GM04504 (cell line): ENCODE data around the gene PDE9A.
"Not testable (repeated sequence)": the region's sequence is repeated elsewhere in the genome, so short reads cannot be mapped to it uniquely, and the experiment has no call there.

Source experiments
- DNase-seq: peaks from one replicate; pipeline ENCODE4 v3.0.0-alpha.2; 2012; ENCODE audit warnings: low read depth

Gene PDE9A

DNA sequence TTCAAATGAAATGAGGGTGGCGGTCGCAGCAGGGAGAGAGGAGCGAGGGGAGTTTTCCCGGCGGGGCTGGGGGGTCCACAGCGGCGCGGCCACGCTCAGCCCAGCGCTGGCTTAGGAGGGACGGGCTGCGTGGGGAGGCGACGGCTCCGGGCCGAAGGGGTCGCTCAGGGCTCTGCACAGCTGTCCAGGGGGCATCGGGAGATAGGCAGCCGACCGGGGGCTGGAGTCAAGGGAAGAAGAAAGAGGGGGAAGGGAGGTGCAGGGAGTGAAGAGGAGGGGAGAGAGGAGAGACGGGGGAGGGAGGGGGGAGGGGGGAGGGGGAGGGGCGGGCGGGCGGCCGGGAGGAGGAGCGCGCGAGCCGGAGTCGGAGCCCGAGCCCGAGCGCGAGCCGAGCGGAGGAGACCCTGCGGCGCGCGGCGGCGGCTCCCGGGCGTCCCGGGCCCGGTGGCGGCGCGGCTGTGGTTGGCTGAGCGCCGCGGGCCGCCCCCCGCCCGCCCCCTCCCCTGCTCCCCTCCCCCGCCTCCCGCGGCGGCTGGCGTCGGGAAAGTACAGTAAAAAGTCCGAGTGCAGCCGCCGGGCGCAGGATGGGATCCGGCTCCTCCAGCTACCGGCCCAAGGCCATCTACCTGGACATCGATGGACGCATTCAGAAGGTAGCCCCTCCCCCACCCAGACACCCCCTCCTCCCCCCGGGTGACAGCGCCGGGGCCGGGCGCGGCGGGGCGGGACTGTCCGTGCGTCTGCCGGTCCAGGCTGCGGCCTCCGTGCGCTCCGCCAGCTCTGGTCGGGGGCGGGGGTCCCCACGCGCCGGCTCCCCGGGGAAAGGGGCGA, at the start of gene PDE9A:
Gene PDE9A, plus strand, starts transcription at position 391 of the 831 bp plus-strand sequence. Its CDS starts 194 bp downstream, at position 585.
- DNase-seq, result no peak

DNA sequence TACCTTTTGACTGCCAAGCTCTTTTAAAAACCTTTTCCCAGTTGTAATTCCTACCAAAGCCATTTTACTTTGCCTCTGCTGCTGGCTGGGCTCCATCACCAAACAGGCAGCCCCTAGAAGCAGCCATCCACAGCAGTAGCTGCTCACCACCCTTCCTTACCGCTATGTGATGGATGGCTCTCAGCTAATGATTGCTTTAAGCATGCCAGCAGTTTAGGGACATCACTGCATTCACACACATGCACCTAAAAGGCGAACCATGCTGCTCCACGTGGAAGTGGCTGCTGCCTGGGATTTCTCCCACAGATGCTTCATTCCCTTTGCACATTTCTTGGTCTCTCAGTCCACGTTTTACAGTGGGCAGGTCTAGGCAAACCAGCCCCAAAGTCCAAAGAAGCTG, 46.3 kb upstream of the PDE9A start:
- no peak for DNase-seq

DNA sequence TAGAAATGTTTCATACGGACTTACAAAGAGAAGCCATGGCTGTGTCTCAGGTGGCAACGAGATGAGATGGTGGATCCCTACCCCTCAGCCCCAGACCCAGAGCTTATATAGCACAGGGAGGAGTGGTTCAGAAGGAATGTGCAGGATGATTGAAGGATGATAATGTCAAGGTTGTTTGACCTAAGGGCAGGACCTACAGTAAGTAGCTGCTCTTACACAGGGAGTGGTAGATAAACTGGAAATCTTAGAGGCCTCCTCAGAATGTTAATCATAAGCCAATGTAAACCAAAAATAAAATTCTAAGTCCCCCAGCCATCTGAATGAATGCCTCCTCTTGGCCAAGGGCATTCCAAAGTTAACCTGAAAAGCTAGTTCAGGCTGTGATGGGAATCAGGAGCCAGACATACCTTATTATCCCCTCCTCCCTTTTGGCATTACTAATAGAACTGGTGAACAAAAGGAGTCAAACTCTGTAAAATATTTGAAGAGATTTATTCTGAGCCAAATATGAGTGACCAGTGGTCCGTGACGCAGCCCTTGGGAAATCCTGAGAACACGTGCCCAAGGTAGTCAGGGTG, 45.8 kb upstream of the PDE9A start:
- no peak for DNase-seq

DNA sequence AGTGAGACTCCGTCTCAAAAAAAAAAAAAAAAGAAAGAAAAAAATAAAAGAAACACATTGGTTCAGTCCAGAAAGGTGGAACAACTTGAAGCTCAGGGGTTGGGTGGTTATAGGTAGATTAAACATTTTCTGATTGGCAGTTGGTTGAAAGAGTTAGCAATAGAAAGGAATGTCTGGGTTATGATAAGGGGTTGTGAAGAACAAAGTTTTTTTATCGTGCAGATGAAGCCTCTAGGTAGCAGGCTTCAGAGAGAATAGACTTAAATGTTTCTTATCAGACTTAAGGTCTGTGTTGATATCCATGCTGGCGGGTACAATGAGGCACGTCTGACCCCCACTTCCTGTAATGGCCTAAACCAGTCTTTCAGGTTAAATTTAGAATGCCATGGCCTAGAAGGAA, 45.0 kb upstream of the PDE9A start:
- DNase-seq, result no peak

DNA sequence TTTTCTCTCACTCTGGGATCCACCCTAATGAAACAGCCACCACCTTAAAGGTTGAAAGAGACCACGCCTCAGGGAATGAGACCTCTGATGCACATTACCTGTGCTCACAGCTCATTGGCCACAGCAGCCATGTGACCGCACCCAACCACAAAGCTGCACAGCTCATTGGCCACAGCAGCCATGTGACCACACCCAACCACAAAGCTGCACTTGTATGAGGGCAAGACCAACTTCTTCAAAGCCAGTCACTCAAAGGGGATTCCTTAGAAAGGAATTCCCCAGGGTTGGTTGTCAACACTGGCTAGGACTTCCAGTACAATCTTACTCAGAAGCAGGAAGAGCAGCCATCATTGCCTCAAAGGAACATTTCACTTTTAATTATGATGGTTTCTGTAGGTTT, 43.6 kb upstream of the PDE9A start:
- no peak for DNase-seq

DNA sequence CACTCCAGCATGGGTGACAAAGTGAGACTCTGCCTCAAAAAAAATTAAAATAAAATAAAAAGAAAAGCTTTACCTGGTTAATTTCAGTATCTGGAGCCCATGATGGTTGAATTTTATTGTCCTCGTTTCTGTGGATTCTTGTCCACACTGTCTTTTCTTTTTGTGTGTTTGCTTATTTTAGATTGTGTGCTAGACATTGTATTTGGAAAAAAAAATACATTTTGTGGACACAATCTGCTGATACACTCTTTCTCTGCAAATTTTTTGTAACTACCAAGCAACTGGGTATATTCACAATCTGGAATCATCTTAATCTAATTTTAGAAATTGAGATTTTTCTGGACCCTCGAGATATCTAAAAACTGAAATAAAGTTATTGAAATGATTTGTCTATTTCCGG, 41.6 kb upstream of the PDE9A start:
- DNase-seq, result no peak

DNA sequence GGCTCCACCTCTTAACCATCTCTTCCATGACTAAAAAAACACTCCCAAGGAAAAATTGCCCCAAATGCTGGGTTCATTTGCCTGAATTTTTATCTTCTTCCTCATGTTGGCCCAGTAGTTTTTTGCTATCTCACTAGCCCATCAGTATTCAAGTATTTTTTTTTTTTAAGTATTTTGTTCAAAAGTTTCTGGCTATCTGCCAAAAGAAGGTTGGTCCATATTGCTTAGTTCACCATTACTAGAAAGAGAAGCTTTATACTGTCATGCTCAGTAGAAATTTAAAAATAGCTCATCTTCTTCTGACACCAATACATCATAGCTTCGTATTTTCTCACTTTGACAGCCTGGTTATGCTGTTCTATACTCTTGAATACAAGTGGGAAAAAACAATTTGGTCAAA, 41.0 kb upstream of the PDE9A start:
- DNase-seq, result no peak

DNA sequence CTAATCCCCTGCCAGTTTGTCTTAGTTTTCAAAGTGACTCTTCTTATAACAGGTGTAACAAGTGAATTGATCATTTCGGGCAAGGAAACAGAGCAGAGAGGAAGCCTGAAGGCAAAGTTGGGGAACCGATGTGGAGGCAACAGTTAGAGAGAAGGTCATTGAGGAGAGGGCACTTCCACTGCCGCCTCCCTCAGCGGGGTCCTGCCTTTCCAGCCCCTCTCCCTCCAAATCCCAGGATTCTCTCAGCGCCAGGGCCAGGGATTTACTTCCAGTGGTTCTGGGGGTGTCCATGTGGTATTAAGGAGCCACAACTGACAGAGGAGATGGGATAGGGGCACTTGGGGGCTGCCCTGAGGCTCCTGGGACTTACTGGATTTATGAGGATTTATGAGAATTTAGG, 39.7 kb upstream of the PDE9A start:
- DNase-seq, result no peak

DNA sequence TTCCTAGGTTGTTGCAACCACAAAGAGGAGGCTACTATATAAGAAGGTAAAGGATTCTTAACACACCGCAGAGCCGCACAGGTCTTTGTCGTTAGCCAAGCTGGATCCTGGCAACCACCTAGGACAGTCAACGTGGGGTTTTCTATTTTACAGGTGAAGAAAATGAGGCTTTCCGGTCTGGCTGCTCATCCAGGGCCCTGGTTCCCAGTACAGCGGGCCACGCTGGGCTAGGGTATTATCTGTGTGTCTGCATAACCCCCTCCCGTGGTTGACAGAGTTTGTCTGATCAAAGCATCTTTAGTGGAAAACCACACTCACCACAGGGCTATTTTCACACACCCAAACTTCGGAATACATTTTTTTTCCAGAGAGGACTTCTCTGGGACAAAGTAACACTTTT, 39.0 kb upstream of the PDE9A start:
- DNase-seq, result no peak

DNA sequence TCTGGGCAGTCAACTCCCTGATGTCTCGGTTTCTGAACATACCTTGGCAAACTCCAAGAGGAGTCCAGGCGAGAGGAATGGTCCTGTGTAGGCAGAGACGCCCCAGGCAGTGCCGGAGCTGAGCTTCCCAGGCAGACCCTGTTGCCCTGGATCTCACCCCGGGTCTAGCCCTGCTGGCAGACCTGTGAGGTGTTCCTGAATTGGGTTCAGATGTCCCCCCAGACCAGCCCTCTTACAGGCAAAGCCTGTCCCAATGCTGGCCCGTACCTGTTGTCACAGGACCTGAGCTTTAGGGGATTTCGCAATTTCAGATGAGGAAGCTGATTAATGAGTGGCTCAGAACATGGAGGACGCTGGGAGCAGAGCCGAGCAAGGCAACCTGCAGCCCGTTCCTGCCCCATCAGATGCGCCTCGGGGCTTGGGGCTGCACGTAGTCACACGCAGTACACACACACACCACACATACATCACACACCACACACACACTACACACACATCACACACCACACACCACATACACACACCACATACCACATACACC, 38.5 kb upstream of the PDE9A start:
- no peak for DNase-seq

DNA sequence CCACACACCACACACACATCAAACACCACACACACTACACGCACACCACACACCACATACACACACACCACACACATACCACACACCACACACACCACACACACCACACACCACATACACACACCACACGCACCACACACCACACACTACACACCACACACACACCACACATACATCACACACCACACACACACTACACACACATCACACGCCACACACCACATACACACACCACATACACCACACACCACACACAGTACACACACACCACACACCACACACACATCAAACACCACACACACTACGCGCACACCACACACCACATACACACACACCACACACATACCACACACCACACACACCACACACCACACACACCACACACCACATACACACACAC, 38.0 kb upstream of the PDE9A start:
- DNase-seq, result not testable (repeated sequence)

DNA sequence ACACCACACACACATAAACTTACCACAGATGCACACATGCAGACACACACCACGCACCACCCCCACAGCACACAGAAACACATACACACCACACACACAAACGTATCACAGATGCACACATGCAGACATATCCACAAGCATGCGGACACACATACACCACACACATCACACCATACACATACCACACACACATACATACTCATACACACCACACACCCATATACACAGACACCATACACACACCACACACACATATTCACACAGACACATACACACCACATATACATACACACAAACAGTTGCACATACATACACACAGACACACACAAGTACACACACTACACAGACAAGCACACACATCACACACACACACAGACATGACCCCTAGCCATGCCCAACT, 37.5 kb upstream of the PDE9A start:
- no peak for DNase-seq

DNA sequence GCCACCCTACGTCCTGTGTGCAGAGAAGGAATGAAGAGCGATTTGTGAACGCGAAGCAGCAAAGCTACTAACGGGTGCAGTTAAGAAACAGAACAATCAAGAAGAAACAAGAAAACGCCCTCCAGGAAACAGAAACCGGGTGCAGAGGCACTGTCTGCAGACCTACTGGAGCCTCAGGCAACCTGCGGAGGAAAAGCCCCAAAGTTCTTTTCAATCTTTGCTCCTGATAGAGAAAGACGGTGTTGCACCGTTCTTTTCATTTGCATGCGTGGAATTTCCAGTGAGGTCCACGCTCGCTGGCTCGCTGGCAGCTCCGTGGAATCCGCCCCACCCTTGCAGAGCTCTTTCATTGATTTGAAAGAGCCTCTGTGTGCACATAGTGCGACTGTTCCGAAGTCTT, 37.0 kb upstream of the PDE9A start:
- no peak for DNase-seq

DNA sequence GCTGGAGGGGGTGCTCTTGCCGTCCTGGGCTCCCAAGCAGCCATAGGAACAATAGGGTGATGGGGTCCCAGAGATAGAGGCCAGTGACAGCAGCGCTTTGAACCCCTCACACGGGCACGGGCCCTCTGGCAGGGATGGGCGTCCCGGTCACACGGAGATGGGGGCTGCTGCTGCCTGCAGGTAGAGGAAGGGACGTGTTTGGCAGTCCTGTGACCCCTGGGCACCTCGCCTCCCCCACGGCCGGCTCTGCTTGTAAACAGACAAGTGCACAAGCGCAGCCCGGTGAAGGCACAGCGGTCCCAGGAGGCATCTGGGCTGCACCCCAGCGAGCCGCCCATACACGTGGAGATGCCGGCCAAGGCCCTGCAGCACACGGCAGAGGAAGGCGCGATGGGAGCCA, 36.5 kb upstream of the PDE9A start:
- DNase-seq, result no peak

DNA sequence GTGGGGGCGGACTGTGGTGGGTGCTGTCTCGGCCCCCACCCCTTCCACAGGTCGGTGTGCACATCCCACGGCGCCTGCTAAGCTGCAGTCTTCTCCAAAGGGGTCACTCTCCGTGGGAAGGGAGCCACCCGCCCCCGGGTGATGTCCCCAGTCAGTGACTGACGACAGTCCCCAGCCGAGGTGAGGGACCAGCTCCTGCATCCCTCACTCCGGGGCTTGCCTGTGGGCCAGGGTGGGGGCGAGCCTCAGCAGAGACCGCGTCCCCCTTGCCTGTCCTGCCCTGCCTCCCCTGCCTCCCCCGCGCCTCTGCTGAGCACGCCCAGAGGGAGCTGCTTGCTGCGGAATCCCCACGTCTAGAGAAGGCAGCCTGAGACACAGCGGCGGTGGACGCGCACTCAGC, 35.9 kb upstream of the PDE9A start:
- DNase-seq, result no peak

DNA sequence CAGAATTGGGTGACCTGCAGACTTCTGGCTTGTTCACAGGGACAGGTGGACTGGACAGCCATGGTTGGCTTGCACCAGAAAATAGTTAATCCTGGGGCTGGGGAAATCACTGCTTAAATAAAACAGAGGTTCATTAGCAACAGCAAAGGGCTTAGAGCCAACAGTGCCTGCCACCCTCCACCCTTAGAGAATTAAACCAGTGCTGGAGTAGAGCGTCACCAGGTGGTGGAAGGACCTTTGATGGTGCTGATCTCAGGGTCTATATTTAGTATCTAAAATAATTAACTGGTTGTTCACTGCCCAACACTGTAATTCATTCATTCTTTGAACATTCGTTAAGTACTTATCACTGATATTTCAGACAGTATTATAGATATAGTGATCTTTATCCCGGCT, 34.7 kb upstream of the PDE9A start:
- no peak for DNase-seq

DNA sequence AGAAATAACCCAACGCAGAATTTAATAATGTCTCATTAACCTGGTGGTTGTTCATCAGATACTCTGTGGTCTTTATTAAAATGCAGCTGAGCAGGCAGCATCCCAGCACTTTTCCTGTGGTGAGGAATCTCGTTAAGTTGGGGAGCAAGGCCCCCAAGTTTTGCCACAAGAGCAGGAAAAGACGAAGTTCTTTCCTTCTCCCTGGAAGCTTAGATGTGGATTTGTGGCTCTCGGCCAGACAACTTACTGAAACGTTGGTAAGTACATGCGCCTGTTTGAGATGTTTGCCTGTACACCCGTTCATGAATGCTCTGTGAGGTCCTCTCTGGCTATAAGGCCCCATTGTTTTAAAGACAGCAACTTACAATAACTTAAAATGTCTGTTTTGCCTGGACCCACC, 34.3 kb upstream of the PDE9A start:
- DNase-seq, result no peak

DNA sequence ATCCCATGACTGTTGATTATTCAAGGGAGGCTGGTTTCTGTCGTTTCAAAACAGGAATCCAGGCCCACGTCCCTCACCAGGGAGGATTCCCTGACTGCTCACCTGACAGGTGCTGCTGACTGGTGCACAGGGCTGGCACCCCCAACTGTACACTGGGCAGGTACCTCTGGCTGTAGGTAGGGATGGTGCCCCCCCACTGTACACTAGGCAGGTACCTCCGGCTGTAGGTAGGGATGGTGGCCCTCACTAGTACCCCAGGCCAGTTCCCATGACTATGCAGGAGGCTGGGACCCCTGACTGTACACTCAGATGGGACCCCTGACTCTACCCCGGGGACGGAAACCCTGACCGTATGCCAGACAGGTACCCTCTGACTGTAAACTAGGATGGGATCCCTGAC, 33.6 kb upstream of the PDE9A start:
- DNase-seq, result no peak

DNA sequence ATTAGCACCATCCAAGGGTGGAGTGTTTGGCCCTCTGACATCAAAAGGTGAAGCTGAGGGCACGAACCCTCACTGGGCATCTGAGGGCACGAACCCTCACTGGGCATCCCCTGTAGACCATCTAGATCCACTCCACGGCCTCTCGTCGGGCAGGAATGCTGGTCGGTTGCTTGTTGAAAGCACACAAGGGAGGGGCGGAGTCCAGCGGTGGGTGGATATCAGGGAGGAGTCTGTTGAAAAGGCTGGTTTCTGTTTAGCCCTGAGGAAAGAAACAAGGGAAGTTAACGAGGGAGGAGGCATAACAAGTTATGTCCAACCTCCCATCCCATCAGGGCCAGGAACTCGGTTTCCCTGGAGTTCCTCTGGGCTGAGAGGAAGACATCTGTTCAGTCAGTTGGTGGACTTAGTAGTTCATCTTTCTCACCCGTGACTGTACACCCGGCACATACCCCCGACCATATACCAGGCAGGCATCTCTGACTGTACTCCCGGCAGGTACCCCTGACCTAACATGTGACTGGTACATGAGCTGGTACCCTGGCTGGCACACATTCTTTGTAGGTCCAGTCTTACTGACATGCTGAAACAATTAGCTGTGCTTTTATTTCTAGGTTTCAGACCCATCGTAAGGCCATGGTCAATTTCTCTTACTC, 32.1 kb upstream of the PDE9A start:
- DNase-seq, result no peak

DNA sequence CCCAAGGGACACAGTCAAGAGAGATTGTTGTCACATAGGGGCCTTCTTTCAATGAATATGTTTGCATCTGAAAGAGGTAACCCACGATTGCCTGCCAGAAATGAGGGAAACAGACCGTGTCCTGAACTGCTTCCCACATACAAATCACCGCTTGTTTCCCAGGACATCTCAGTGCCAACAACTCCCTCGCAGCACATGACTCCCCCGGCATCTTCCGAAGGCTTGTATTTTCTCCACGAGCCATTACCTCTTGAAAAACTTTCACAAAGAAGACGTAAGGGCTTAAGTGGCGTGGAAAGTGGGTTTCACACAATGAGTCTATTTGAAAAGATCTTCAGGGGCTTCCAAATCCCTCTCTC, 31.6 kb upstream of the PDE9A start:
- no peak for DNase-seq

DNA sequence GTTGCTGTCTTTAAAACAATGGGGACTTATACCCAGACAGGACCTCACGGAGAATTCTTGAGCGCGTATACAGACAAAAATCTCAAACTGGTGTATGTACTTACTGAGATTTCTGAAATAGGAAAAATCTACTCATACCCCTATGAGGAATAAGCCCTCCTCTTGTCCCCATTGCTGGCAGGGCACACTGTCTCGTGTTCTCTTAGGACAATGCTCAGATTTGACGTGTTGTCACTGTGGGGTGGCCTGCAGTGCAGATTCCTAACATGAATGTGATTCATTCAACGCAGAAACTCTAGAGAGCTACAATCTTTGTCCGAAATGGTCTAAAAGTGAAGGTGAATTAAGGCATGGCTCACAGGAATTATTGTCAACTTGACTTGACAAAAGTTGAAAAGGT, 31.1 kb upstream of the PDE9A start:
- DNase-seq, result no peak

DNA sequence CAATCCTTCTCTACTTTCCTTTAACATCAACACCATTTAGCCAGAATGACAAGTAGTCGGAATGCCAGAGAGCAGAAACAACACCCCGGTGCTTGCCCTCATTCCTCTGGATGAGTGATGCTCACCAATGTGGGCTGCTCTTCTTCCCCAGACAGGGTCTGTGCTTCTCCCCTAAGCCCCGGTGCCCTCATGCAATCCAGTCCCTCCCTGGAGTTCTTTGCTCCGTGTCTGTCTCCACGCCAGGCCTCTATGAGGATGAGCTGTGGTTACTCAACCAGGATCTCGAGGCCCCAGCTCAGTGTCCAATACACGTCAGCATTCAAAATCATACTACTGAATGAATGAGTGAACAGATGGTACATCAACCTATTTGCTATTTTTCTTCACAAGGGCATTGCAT, 29.7 kb upstream of the PDE9A start:
- no peak for DNase-seq

DNA sequence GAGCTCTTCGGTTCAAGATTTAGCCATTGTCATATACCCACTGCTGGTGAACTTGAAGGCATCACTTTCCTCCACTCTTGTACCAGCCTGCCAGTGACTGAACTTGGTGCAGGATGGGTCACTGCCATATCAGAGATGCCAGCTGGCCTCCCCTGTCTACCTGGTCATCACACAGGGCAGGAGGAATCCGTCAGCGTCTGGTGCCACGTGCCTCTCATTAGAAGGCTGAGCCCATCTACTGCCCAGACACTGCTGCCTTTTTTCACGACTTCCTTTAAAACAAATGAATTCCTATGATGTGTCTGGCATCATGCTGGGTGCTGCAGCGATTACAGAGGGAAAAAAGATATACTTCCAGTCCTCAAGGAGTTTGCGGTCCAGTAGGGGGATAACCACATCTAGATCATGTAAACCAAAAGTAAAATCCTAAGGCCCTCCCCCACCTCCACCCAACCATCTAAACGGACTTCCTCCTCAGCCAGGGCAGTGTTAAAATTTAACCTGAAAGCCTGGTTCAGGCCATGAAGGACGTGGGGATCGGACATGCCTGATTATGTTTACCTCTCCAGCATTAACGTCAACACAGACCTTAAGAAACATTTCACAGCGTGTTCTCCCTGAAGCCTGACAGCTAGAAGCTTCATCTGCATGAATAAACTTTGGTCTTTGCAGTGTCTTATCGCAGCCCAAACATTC, 29.2 kb upstream of the PDE9A start:
- no peak for DNase-seq
